ENCODE data around the gene KDM6A. TPM values are rescaled to one million over a fixed set of nuclear protein-coding genes. Genes with fewer than 3 reads are reported as not detected.

The KDM6A gene
- polyA plus RNA-seq, 3 donors: 25.1 to 56.1 (median 31.2) TPM

Other genes with a start within 250 kb of the KDM6A start
- not detected for gene DUSP21, start 29.2 kb upstream of the KDM6A start, polyA plus RNA-seq (ENCODE audit: insufficient read length in 3 of 3)